Measurements from ENCODE around the gene CRHR1.
"Not testable (repeated sequence)": the region's sequence is repeated elsewhere in the genome, so short reads cannot be mapped to it uniquely, and the experiment has no call there.

GRCh38 chr17:45744826-45745225 lies 39.3 kb upstream of the CRHR1 start:
- not testable (repeated sequence) for TF ChIP-seq POLR2A, CTCF (IDR thresholded peaks at IDR 0.05)

Data from lower leg skin (tissue), 3 donors.